Stimulated activated CD4-positive, alpha-beta T cell treated with anti-CD3 and anti-CD28 coated beads, Interleukin-1b, Interleukin-23, amount 100 ng/mL, for 4 hours (primary cell): ENCODE results near the gene RPUSD3.
"Not testable (repeated sequence)": the region's sequence is repeated elsewhere in the genome, so short reads cannot be mapped to it uniquely, and the experiment has no call there.

Experiments
- DNase-seq, 2 donors: peaks; one replicate each; pipeline ENCODE4 v3.0.0-alpha.2; 2020; ENCODE audit warnings: low read depth in 2 of 2

The RPUSD3 gene

DNA sequence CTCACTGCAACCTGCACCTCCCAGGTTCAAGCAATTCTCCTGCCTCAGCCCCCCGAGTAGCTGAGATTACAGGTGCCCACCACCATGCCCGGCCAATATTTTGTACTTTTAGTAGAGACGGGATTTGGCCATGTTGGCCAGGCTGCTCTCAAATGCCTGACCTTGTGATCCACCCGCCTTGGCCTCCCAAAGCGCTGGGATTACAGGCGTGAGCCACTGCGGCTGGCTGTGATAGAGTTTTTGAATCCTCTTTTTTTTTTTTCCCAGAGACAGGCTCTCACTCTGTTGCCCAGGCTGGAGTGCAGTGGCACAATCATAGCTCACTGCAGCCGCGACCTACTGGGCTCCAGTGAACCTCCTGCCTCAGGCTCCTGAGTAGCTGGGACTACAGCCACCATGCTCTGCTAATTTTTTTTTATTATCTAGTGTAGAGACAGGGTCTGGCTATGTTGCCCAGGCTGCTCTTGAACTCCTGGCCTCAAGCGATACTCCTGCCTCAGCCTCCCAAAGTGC is 21.4 kb upstream of the RPUSD3 start:
- DNase-seq: not testable (repeated sequence)

- no peak for DNase-seq
Observed at GRCh38 chr3:9864200-9864927, 20.6 kb upstream of the RPUSD3 start.

GRCh38 chr3:9863058-9863772 is 19.4 kb upstream of the RPUSD3 start:
- DNase-seq: no peak

DNA sequence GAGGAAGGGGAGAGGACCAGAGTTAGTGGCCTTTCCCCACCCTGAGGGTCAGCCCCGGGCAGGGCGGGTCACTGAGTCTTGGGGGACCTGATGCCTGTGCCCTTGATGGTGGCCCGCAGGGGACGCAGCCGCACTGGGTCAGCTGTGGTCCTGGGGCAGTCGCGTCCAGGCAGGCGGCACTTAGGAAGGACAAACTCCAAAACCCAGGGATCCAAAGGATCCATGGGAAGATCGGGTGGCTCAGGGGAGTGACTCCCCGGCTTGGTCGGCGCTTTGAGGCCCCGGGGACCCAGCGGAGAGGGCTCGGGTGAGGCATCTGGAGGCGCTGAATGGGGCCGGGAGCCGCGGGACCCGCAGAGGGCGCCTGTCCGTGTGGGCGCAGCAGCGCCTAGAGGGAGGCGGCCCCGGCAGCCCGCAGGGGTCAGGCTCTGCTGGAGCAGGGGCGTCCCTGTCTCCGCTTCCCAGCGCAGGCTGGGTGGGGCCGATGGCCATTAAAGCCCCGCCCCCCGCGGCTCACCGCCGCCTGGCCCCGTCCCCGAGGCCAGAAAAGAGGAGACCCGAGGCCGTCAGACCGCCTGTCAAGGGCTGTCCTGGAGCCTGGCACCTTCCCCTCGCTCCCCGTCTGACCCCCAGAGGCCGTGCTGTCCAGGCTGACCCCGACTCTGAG is 18.7 kb upstream of the RPUSD3 start:
- peak; percentile 17 to 29 for DNase-seq

DNA sequence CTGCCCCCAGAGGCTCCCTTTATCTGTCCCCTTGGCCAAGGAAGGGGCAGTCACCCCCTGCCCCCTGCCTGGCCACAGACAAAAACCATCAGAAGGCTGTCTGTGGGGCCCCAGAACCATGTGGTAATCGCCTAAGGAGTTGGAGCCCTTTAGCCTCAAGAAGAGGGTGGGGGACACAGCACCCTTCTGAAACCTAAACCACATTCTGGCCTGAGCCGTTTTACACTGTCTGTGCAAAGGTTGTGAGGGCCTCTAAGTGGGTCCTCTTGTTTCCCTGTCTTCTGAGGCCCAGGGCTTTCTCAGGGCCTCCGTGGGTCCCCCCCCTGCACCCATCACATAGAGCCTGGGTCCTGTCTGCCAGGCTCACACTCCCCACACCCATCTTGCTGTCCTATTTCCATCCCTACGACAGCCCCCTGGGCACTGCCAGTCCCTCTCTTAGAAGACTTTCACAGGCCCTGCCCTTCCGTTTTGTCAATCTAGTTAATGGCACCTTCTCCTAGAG is 17.9 kb upstream of the RPUSD3 start:
- DNase-seq: no peak

DNA sequence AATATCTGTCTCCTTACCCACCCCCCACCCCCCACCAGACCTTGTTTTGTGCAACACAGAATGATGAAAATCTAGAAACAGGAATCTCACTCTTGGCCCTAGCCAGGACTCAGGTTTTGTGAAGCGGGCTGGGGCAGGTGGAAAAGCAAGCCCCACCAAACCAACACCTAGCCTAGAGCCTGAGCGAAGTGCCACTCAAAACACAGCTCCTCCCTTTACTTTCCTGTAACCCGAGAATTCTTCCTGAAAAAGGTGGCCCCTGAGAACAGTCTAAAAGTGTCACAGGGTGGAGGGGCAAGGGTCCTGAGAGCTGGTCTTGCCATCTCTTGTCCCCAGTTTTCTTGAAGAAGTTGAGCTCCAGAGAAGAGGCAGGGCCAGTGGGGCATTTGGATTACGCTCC is 17.4 kb upstream of the RPUSD3 start:
- DNase-seq: no peak

- DNase-seq: no peak
Observed at GRCh38 chr3:9859530-9860025, 15.8 kb upstream of the RPUSD3 start.

DNA sequence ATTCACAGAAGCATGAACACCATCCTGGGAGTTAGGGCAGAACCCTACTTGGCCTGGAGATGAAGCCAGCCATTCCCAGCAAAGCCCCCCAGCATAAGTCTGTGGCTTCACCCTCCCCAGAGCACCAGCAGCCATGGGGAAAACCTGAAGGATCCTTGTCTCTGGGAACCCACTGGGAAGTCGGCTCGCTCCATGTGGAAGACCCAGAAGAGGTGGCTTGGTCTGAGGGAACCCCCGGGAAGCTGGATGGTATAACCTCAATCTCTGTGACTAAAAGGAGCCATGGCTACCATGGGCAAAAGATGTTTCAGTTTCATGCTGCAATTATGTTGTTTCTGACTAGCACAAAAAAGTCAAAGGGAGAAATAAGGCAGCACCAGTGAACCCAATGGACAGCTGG is 11.8 kb upstream of the RPUSD3 start:
- no peak for DNase-seq

DNA sequence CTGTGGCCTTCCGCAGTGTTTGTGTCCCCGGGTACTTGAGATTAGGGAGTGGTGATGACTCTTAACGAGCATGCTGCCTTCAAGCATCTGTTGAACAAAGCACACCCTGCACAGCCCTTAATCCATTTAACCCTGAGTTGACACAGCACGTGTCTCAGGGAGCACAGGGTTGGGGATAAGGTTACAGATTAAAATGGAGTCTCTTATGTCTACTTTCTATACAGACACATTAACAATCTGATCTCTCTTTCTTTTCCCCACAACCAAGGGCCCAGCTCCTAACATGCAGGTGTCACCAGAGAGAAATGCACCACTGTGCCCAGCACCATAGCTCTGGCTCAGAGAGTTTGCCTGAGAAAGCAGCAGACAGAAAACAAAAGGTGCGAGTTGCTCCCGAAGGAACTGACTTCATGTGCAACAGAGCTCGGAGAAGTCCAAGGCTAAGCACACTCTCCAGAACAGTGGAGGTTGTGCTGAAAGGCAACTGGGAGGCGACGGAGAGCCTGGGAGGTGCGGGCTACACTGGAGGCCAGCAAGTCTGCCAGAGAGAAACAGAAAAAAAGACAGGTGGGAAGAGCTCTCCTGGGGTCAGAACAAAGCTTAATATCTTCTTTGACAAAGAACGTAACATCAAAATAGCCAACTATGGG is 10.6 kb upstream of the RPUSD3 start:
- DNase-seq: not testable (repeated sequence)

- no peak for DNase-seq
Observed at GRCh38 chr3:9852528-9852927, 8.7 kb upstream of the RPUSD3 start.

GRCh38 chr3:9851926-9852325 is 8.1 kb upstream of the RPUSD3 start:
- DNase-seq: not testable (repeated sequence)

GRCh38 chr3:9851383-9851782 is 7.6 kb upstream of the RPUSD3 start:
- not testable (repeated sequence) for DNase-seq

GRCh38 chr3:9848860-9849259 is 5.1 kb upstream of the RPUSD3 start:
- not testable (repeated sequence) for DNase-seq

GRCh38 chr3:9847870-9848269 is 4.1 kb upstream of the RPUSD3 start:
- not testable (repeated sequence) for DNase-seq

DNA sequence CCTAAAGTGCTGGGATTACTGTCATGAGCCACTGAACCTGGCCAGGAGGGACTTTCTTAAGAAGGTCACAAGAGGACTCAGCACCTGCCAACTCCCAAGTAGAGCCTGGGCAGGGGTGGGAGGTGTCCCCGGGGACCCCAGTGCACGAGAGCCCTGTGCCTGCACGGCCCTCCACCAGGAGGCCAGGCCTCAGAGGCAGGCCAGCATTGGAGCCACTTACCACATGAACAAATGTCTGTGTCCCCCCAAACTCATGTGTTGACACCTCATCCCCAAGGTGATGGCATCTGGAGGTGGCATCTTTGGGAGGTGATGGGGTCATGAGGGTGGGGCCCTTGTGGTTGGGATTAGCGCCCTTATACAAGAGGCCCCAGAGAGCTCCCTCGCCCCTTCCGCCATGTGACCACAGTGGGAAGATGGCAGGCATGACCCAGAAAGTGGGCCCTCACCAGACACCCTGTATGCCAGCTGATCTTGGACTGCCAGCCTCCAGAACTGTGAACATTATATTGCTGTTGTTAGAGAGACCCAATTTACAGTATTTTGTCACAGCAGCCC is 3.2 kb upstream of the RPUSD3 start:
- DNase-seq: no peak

- no peak for DNase-seq
Observed at GRCh38 chr3:9846231-9846630, 2.4 kb upstream of the RPUSD3 start.

DNA sequence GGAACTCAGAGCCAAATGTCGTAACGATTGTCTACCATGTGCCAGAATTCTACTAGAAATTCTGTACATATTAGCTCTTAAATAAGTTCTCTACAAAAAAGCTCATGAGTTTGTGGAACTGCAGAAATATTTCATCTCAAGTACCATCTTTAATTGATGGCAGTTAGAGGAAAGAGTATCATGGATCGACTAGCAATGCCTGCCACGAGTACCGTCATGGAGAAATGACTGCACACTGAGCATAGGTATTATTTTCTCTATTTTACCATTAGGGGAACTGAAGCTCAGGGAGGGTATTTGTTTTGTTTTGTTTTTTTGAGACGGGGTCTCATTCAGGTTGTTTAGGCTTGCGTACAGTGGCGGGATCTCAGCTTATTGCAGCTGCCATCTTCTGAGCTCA is 2.8 kb downstream of the RPUSD3 start:
- DNase-seq: no peak

GRCh38 chr3:9838856-9839255 is 5.0 kb downstream of the RPUSD3 start:
- no peak for DNase-seq

DNA sequence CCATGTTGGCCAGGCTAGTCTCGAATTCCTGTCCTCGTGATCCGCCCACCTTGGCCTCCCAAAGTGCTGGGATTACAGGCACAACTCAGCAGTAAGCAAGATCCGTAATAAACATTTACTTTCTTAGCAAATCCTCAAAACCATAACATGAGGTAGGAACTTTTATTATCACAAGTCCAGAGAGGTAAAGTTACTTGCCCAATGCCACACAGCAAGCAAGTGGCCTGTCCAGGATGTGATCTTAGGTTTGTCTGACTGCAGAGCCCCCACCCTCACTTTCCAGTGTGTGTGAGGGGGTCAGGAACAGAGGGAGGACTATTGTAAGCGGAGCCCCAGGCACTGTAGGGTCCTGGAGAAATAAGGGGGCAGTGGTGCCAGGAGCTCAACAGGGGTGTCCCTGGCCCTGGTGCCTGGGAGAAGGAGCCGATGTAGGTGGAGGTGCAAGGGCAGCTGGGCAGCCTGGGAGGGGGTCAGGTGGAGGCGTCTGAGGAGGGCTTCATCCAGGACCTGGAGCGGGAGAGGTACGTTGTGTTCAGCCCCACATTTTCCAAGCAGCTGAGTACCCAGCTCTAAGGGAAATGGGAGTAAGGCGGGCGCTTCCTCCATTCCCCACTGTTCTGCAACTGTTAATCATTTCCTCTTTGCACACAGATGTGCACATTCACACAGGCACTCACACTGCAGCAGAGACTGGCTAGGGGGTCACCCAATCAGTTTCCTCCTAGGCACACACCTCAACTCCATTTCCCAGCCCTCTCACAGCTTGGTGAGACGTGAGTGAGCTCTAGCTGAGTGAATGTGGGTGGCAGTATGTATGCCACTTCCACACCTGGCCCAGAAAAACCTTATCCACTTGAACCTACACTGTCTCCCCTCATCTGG is 5.9 kb downstream of the RPUSD3 start:
- no peak for DNase-seq
